D721Med (cell line): ENCODE measurements around the gene SYTL2.

Experiments used
- DNase-seq: peaks from one replicate; pipeline ENCODE4 v3.0.0; 2011; ENCODE audit warnings: low spot score; ENCODE audit not compliant: insufficient read length
- FAIRE-seq: peaks from 2 replicates; lab custom pipeline; 2011; peaks lifted over from hg19 to GRCh38; lab: Jason Lieb, UNC
- TF ChIP-seq, protein P1 (sequence below): IDR thresholded peaks from 2 replicates; pipeline ENCODE4 v1.5.1; 2012; ENCODE audit warnings: mild to moderate bottlenecking, control low read depth; ENCODE audit not compliant: insufficient read depth; ENCODE audit errors: missing control alignments

SYTL2 gene

DNA sequence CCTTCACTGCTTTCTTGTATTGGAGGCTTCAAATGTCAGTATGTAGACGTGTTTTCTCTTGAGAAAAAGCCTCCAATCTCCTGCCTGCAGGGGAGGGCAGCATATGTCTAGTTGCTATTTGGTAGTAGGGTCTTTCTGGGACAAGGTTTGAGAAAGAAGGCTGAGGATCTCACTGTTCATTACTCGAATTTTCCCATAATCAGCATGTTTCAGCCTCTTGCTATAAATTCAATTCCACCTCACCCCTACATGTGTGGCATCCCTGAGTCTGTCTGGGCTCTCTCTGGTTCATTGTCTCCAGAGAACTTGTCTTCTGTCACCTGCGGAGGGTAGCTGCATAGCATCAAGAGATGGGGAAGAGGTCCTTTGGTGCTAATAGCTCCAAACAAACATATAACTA is 24.8 kb upstream of the SYTL2 start:
- FAIRE-seq = no peak
- TF ChIP-seq, protein P1, sequence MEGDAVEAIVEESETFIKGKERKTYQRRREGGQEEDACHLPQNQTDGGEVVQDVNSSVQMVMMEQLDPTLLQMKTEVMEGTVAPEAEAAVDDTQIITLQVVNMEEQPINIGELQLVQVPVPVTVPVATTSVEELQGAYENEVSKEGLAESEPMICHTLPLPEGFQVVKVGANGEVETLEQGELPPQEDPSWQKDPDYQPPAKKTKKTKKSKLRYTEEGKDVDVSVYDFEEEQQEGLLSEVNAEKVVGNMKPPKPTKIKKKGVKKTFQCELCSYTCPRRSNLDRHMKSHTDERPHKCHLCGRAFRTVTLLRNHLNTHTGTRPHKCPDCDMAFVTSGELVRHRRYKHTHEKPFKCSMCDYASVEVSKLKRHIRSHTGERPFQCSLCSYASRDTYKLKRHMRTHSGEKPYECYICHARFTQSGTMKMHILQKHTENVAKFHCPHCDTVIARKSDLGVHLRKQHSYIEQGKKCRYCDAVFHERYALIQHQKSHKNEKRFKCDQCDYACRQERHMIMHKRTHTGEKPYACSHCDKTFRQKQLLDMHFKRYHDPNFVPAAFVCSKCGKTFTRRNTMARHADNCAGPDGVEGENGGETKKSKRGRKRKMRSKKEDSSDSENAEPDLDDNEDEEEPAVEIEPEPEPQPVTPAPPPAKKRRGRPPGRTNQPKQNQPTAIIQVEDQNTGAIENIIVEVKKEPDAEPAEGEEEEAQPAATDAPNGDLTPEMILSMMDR = no peak
- no peak for DNase-seq

DNA sequence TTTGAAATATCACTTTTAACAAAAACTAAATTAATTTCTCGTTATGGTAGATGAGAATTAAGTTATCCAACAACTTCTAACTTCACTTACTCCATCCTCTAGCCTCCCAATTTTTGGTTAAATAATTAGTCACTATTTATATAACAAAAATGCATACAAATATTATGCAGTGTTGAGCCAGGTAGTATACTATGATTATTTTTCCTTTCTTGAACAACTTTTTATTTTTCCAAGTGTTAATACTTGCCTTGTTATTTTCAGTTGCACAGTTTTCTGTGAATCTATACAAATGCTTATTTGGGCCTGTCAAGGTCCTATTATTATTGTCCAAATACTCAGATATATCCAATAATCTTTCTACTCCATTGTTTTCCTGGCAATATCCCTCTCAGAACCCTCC is 24.3 kb upstream of the SYTL2 start:
- TF ChIP-seq, protein P1 = no peak
- no peak for FAIRE-seq

GRCh38 chr11:85831050-85831449 is 20.1 kb upstream of the SYTL2 start:
- TF ChIP-seq, protein P1 = no peak
- DNase-seq = no peak
- FAIRE-seq = no peak

More for the DNA sequence above, 24.3 kb upstream of the SYTL2 start:
- DNase-seq = no peak

DNA sequence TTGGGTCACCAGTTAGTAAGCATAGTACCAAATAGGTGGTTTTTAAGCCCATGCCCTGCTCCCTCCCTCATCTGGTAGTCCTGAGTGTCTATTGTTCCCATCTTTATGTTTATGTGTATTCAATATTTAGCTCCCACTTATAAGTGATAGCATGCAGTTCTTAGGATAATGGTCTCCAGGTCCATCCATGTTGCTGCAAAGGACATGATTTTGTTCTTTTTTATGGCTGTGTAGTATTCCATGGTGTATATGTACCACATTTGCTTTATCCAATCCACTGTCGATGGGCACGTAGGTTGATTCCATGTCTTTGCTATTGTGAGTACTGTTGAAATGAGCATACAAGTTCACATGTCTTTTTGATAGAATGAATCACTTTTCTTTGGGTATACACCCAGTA is 18.2 kb upstream of the SYTL2 start:
- DNase-seq = no peak
- FAIRE-seq = no peak
- TF ChIP-seq, protein P1 = no peak

DNA sequence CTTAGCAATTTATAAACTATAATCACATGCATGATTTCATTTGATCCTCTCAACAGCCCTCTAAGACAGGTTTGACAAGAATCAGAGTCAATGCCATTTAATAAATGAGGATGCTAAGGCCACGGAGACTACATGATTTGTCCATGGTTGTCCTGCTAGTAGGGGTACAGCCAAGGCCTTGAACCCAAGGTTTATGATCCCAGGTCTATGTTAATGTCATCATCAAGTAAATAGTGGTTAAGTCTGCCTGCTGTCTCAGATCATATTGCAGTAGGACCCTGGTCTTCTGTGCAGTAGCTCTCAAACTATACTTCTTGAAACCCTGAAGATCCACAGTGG is 17.7 kb upstream of the SYTL2 start:
- TF ChIP-seq, protein P1 = no peak
- DNase-seq (no peak), FAIRE-seq (no peak)

GRCh38 chr11:85827748-85828639 is 17.1 kb upstream of the SYTL2 start:
- DNase-seq (no peak), FAIRE-seq (no peak)
- TF ChIP-seq, protein P1 = no peak
